ENCODE measurements around the gene TMEM44.
"Not testable (repeated sequence)": the region's sequence is repeated elsewhere in the genome, so short reads cannot be mapped to it uniquely, and the experiment has no call there.

Gene TMEM44

GRCh38 chr3:194640829-194641228 lies 7.6 kb upstream of the TMEM44 start:
- DNase-seq: peak; percentile 38

DNA sequence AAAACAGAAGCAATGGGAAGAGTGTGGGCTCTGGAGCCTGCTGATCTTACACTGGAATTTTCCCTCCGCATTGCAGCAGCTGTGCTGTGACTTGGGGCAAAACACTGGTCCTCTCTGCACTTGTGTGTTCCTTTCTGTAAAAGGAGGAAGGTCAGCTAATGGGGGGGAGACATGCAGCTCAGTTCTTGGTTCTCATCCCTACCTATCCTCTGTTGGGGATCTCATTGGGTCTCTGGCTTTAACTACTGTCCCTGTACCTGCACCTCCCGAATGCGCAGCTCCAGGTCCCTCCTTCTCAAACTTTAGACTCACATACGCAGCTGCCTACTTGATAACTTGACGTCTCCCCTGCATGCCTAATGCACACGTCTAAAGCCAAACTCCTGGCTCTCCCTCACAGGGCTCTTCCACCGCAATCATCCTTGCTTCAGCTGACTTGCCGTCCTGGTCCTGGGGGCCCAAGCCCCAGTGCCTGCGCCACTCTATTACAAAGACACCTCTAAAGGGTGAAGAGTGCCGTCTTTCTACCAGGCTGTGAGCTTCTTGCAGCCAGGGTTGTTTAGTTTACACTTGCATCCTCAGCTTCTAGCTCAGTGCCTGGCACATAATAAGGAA lies 5.9 kb upstream of the TMEM44 start:
- DNase-seq: no peak

- DNase-seq: no peak
Measured at GRCh38 chr3:194637541-194638400, 4.6 kb upstream of the TMEM44 start.

- no peak for DNase-seq
Measured at GRCh38 chr3:194637066-194637465, 3.8 kb upstream of the TMEM44 start.

DNA sequence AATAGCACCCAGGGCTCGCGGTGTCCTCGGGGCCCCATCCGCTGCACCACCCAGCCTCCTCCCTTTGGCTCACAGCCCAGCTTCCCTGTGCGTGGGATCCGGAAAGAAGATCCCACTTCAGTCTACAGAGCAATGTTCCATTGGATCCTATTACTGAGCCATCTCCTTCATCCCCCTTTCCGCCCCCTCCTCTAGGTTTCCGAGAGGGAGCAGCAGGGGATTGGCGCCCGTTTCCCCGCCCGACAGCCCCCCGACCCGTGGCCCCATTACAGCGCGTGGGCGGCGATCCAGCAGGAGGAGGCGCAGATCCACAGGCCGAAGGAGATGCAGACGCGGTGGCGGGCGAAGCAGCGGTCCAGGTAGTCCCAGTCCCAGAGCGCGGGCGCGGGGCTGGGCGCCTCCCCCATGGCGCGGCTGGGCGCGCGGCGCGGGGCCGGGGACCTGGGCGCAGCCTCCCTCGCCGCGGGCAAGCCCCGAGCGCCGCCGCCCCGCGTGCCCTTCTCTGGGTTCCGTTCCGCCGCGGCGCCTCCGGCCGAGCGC lies 340 bp downstream of the TMEM44 start:
- DNase-seq: no peak

DNA sequence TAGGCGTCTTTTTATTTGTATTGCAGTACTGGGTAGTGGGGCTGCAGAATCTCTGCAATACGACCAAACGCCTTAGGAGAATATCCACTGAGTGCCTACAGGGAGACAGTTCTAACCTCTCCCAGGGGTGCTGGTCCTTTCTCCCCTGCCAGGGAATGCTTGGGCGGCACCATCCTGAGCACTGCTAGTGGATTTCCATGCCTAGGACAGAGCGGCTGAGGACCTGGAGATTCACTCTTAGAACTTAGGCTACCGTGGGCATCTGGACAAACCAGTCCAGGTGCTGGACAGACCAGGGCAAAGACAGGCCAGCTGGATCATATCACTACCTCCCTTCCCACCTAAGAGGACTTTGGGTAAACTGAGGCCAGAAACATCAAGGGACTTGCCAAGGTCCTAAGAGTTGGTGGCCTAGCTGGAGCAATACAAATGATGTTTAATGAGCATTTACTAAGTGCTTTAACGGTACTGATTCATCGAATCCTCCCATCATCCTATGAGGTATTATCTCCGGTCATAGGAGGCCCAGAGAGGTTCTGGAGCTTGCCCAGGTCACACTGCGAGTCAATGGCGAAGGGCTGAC lies 902 bp downstream of the TMEM44 start:
- no peak for DNase-seq

DNA sequence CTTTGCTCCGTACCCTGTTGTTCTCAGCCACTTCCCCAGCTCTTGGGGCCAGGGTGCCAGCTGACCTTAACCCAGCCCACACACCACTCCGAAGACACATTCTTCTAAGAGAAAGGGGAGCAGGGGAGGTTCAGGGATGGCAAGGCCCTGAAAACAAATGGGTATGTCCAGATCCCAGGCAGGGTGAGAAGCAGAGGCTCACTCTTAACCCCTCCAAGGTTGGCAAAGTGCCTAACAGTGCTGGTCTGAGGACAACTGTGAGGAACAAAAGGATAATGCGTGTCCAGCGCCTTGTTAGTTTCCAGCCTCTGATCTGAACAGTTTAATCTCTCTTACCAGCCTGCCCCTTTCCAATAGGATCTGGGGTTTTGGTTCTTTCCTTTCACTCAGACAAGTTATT lies 1.5 kb downstream of the TMEM44 start:
- no peak for DNase-seq

- not testable (repeated sequence) for DNase-seq
Measured at GRCh38 chr3:194630681-194631080, 2.5 kb downstream of the TMEM44 start.

- no peak for DNase-seq
Measured at GRCh38 chr3:194624956-194625355, 8.3 kb downstream of the TMEM44 start.

- DNase-seq: no peak
Measured at GRCh38 chr3:194623449-194624290, 9.5 kb downstream of the TMEM44 start.

DNA sequence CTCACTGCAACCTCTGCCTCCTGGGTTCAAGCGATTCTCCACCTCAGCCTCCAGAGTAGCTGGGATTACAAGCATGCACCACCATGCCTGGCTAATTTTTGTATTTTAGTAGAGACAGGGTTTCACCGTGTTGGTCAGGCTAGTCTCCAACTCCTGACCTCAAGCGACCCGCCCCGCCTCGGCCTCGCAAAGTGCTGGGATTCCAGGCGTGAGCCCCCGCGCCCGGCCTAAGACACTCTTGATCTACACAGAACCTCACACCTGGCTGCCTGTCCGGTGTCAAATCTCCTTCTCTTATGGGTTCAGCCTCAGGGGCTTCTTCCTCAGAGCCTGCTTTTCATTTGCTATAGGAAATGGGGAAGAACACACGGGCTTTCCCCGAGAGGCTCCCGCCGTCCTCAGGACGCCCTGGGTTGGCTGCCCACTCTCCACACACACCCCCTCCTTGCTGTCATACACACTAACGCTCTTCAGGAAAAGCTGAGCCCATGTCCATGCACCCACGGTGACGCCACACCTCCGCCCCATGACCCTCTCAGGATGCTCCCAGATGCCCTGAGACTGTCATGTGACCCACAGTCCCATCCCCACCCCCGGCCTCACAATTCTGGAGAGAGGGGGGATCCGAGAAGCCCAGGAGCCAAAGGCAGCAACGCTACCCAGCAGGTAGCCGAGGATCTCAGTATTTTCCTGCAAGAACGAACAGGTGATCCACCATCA lies 10.4 kb downstream of the TMEM44 start:
- DNase-seq: no peak

DNA sequence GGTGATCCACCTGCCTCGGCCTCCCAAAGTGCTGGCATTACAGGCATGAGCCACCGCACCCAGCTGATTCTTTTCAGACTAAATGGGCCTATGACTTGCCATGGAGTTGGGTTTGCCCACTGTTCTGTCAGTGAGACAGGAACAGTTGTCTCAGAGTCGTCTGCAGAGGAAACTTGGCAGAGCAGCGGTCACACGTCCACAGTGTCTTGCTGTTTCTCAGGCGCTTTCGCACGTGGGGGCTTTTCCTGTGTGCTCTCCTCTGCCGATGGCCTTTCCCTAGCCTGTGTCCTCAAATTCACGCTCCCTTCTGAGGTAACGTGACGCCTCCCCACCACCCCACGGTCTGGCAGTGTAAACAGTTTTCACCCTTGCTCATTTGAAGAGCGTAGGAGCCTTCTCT lies 11.3 kb downstream of the TMEM44 start:
- no peak for DNase-seq

DNA sequence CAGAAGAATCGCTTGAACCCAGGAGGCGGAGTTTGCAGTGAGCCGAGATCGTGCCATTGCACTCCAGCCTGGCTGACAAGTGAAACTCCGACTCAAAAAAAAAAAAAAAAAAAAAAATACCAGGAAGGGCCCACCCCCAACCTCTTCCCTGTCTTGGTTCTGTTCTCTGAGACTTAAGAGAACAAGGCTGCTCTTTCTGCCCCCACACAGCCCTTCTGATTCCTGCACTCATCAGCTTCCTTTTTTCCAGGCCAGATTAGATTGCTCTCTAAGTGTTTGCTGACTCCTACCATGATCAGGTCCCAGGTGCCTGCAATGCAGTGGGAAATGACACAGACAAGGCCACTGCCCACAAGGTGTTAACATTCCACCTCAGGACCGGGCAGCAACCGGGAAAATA lies 13.0 kb downstream of the TMEM44 start:
- DNase-seq: no peak

DNA sequence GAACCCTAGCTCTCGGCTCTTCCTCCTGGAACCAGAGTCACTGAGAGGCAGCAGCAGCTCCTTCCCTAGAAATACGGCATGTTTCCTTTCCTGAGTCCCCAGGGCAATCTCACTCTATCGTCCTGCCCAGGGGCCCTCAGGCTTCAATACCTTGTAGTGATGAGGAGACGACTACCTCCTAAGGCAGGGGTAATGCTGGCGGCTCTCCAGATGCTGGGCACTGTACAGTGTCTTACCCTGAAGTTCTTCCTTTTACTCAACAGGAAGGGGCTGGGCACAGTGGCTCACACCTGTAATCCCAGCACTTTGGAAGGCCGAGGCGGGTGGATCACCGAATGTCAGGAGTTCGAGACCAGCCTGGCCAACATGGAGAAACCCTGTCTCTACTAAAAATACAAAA lies 13.5 kb downstream of the TMEM44 start:
- DNase-seq: no peak

GRCh38 chr3:194618858-194619608 lies 14.2 kb downstream of the TMEM44 start:
- DNase-seq: no peak

DNA sequence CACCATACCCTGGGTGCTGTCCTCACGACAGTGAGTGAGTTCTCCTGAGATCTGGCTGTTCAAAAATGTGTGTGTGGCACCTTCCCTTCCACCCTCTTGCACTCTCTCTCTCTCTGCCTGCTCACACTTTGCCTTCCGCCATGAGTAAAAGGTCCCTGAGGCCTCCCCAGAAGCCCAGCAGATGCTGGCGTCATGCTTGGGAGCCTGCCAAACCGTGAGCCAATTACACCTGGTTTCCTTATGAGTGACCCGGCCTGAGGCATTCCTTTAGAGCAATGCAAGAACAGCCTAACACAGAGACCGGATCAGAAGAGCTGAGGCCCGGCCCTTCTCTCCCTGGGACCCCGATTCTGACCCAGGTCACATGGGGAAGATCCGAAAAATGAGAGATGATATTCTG lies 15.4 kb downstream of the TMEM44 start:
- no peak for DNase-seq

- DNase-seq: no peak
Measured at GRCh38 chr3:194617143-194617671, 16.0 kb downstream of the TMEM44 start.

- DNase-seq: no peak
Measured at GRCh38 chr3:194615226-194615625, 18.0 kb downstream of the TMEM44 start.

DNA sequence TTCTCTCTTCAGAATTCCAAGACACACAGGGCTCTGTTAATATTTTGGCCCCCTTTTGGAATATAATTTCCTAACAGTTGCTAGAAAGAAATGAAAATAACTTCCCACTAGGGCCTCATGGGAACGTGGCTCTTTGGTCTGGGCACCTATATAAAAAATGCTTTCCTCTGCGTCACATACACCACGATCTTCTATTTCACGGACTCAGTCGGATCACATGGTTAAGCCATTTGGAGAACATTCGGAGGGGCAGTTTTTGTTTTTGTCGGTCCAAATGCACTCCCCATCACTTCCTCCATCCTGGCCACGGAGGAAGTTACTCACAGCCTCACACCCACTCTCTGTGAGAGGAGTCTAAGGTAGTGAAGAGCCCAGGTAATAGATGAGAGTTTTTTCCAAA lies 21.0 kb downstream of the TMEM44 start:
- no peak for DNase-seq

GRCh38 chr3:194610689-194611088 lies 22.5 kb downstream of the TMEM44 start:
- DNase-seq: no peak

DNA sequence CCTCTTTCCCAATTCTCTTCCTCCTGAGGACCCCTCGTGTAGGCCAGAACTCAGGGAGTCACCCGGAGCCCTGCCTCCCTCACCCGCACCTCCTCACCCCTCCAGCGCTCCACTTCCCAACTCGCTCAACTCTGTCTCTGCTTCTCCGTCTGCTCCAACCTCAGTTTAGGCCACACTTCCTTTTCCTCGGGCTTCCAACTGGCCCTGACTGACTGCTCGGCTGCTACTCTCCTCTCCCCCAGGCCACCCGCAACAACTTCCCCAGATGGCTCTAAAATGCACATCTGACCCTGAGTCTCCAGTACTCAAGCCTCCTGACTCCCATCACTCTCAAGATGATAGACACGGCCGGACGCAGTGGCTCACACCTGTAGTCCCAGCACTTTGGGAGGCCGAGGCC lies 23.6 kb downstream of the TMEM44 start:
- DNase-seq: no peak

All from CD4-positive, alpha-beta T cell treated with Interleukin-10 for 1 hour (primary cell).